WTC11 (cell line): Measurements from ENCODE around the gene SP9. TPM values are rescaled to one million over a fixed set of nuclear protein-coding genes. Genes with fewer than 3 reads are reported as not detected.

Experiments
- ATAC-seq: fragments of 200-7000 bp; cut with Tn5 transposase; 2 replicates; pipeline ENCODE4 v1.10.0; 2021; ENCODE audit warnings: mild to moderate bottlenecking, moderate library complexity
- CTCF ChIA-PET: fragments of 300-600 bp; sonication (Branson Sonifier 250); formaldehyde crosslinking; loops from one replicate; lab custom pipeline; 2021; ENCODE audit warnings: antibody characterized with exemption; lab: Charles Lee
- POLR2A ChIA-PET: fragments of 350-600 bp; sonication (Branson Sonifier 250); formaldehyde crosslinking; loops from one replicate; lab custom pipeline; 2021; ENCODE audit warnings: antibody characterized with exemption; lab: Charles Lee
- DNase-seq: peaks from one replicate; pipeline ENCODE4 v3.0.0; 2021; ENCODE audit warnings: low spot score
- H3K27ac Mint-ChIP-seq: 2 replicates; pipeline ENCODE4 v1.8.0; 2021; ENCODE audit warnings: mixed read lengths
- H3K27me3 Mint-ChIP-seq: 2 replicates; pipeline ENCODE4 v1.8.0; 2021; ENCODE audit warnings: low read depth, mild to moderate bottlenecking, moderate library complexity, mixed read lengths
- H3K36me3 Mint-ChIP-seq: 2 replicates; pipeline ENCODE4 v1.8.0; 2021; ENCODE audit warnings: mixed read lengths
- H3K4me1 Mint-ChIP-seq: 2 replicates; pipeline ENCODE4 v1.8.0; 2022; ENCODE audit warnings: mixed read lengths
- H3K4me3 Mint-ChIP-seq: 2 replicates; pipeline ENCODE4 v1.8.0; 2021; ENCODE audit warnings: mild to moderate bottlenecking, moderate library complexity, mixed read lengths
- H3K9me3 Mint-ChIP-seq: 2 replicates; pipeline ENCODE4 v1.8.0; 2021; ENCODE audit warnings: mixed read lengths
- AR ChIP-seq: fragments of 250-450 bp; sonication (Bioruptor Pico); IDR thresholded peaks from 2 replicates; pipeline ENCODE4 v1.9.0; 2021; ENCODE audit warnings: mild to moderate bottlenecking
- ARID4B ChIP-seq: sonication (generic); formaldehyde crosslinking; IDR thresholded peaks from 2 replicates; pipeline ENCODE4 v1.8.0; 2023; ENCODE audit warnings: missing genetic modification reagents, mild to moderate bottlenecking, borderline replicate concordance
- ATF1 ChIP-seq: sonication (generic); formaldehyde crosslinking; IDR thresholded peaks from 2 replicates; pipeline ENCODE4 v1.8.1; 2023; ENCODE audit warnings: mild to moderate bottlenecking, moderate library complexity, missing genetic modification reagents
- ATF6 ChIP-seq: sonication (generic); formaldehyde crosslinking; IDR thresholded peaks from 2 replicates; pipeline ENCODE4 v1.8.1; 2023; ENCODE audit warnings: mild to moderate bottlenecking, missing genetic modification reagents
- CTCF ChIP-seq: fragments of 200-600 bp; IDR thresholded peaks from 2 replicates; pipeline ENCODE4 v1.8.0; 2022; ENCODE audit warnings: antibody characterized with exemption
- FOXJ3 ChIP-seq: sonication (generic); formaldehyde crosslinking; IDR thresholded peaks from 2 replicates; pipeline ENCODE4 v1.9.0; 2021; ENCODE audit warnings: missing genetic modification reagents, mild to moderate bottlenecking, borderline replicate concordance
- FOXK1 ChIP-seq: sonication (generic); formaldehyde crosslinking; IDR thresholded peaks from 2 replicates; pipeline ENCODE4 v1.8.0; 2022; ENCODE audit warnings: mild to moderate bottlenecking, moderate library complexity, missing genetic modification reagents
- GTF2I ChIP-seq: fragments of 250-450 bp; sonication (Bioruptor Pico); conservative IDR thresholded peaks from 2 replicates; pipeline ENCODE4 v1.4.0; 2021; ENCODE audit warnings: mild to moderate bottlenecking
- HMGA2 ChIP-seq: fragments of 250-450 bp; sonication (Bioruptor Pico); IDR thresholded peaks from 2 replicates; pipeline ENCODE4 v1.4.0; 2021; ENCODE audit warnings: mild to moderate bottlenecking, moderate library complexity
- SP1 ChIP-seq: sonication (generic); formaldehyde crosslinking; conservative IDR thresholded peaks from 2 replicates; pipeline ENCODE4 v1.8.1; 2022; ENCODE audit warnings: missing genetic modification reagents
- ZBTB43 ChIP-seq: sonication (generic); formaldehyde crosslinking; IDR thresholded peaks from 2 replicates; pipeline ENCODE4 v1.8.1; 2023; ENCODE audit warnings: mild to moderate bottlenecking, missing genetic modification reagents
- ZNF281 ChIP-seq: sonication (generic); formaldehyde crosslinking; IDR thresholded peaks from 2 replicates; pipeline ENCODE4 v1.8.0; 2023; ENCODE audit warnings: mild to moderate bottlenecking, missing genetic modification reagents
- ZNF416 ChIP-seq: fragments of 250-450 bp; sonication (Bioruptor Pico); IDR thresholded peaks from 2 replicates; pipeline ENCODE4 v1.9.0; 2021; ENCODE audit warnings: mild to moderate bottlenecking, inconsistent platforms
- ZNF425 ChIP-seq: fragments of 250-450 bp; sonication (Bioruptor Pico); conservative IDR thresholded peaks from 2 replicates; pipeline ENCODE4 v1.9.0; 2021; ENCODE audit warnings: mild to moderate bottlenecking
- total RNA-seq: library from RNA; stranded (reverse); gene quantifications from 3 replicates; pipeline ENCODE4 v1.2.3, GENCODE V29; 2021

The SP9 gene
- total RNA-seq, 1 experiment from 2014 or later = not detected

- ATAC-seq (no peak), DNase-seq (no peak)
- ChIA-PET CTCF (interaction anchor here (1.4 to 3.8 kb wide), 4 partner anchors 10 to 192 kb away, joined by 4 to 56 read pairs (median 6); no protein-coding TSS in a partner anchor), POLR2A (interaction anchor here (2.0 kb wide), 1 partner anchor 10 kb away, joined by 4 read pairs; no protein-coding TSS in a partner anchor)
- H3K36me3 Mint-ChIP-seq = no peaks in the 10 kb centered on the region
- peaks cover 56% of the 10 kb centered on the region for H3K4me1 Mint-ChIP-seq
- peak overlapping the region; percentile 74 for H3K4me3 Mint-ChIP-seq
- H3K9me3 Mint-ChIP-seq = no peaks in the 10 kb centered on the region
- TF ChIP-seq FOXJ3 (CRISPR knock-in tag) = no peak
- no peak for TF ChIP-seq ATF1 (CRISPR knock-in tag)
- no peak for TF ChIP-seq ZNF425 (CRISPR knock-in tag)
- TF ChIP-seq CTCF = no peak
- no peak for TF ChIP-seq ARID4B (CRISPR knock-in tag)
- TF ChIP-seq ZBTB43 (CRISPR knock-in tag) = no peak
- TF ChIP-seq HMGA2 (CRISPR knock-in tag) = no peak
- no peak for TF ChIP-seq GTF2I (CRISPR knock-in tag)
- TF ChIP-seq AR (CRISPR knock-in tag) = no peak
- TF ChIP-seq SP1 = no peak
- no peak for TF ChIP-seq ATF6 (CRISPR knock-in tag)
- no peak for TF ChIP-seq ZNF416
- TF ChIP-seq ZNF281 = no peak
- no peak for TF ChIP-seq FOXK1 (CRISPR knock-in tag)
- H3K27ac Mint-ChIP-seq = no peak overlapping the region
- peaks cover 97% of the 10 kb centered on the region for H3K27me3 Mint-ChIP-seq
These were observed 3.4 kb downstream of the SP9 start for GRCh38 chr2:174338147-174338605.
